Middle frontal gyrus (tissue), 1 donor: ENCODE data around the gene ATG10.
"Not testable (repeated sequence)": the region's sequence is repeated elsewhere in the genome, so short reads cannot be mapped to it uniquely, and the experiment has no call there.

ENCODE experiments used
- DNase-seq: peaks from one replicate; pipeline ENCODE4 v3.0.0-alpha.2; 2015; ENCODE audit warnings: low spot score; ENCODE audit errors: extremely low spot score

Gene ATG10

GRCh38 chr5:81982172-81982685, 10.4 kb downstream of the ATG10 start:
- not testable (repeated sequence) for DNase-seq

DNA sequence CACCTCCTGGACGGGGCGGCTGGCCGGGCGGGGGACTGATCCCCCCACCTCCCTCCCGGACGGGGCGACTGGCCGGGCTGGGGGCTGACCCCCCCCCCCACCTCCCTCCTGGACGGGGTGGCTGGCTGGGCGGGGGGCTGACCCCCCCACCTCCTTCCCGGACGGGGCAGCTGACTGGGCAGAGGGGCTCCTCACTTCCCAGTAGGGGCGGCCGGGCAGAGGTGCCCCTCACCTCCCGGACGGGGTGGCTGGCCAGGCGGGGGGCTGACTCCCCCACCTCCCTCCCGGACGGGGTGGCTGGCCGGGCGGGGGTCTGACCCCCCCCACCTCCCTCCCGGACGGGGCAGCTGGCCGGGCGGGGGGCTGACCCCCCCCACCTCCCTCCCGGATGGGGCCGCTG, 11.3 kb downstream of the ATG10 start:
- DNase-seq: not testable (repeated sequence)

- not testable (repeated sequence) for DNase-seq
Observed at GRCh38 chr5:81983563-81983962, 11.7 kb downstream of the ATG10 start.

DNA sequence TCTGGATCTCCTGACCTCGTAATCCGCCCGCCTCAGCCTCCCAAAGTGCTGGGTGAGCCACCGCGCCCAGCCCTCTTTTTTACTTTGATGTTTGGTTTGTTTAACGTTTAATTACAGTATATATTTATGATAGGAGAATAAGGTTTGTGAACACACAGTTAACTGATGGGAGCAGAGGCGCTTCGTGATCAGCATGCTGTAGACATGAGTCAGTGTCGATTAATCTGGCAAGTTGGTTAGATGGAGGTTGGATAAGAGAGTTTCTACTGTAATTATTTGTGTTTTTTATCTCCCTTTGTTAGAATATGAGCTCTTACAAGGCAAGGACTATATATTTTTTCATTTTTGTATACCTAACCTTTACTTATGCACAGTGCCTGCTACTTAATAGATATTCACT, 14.3 kb downstream of the ATG10 start:
- no peak for DNase-seq

- no peak for DNase-seq
Observed at GRCh38 chr5:81989204-81989603, 17.4 kb downstream of the ATG10 start.

GRCh38 chr5:81994679-81995078, 22.9 kb downstream of the ATG10 start:
- no peak for DNase-seq

GRCh38 chr5:81995407-81995806, 23.6 kb downstream of the ATG10 start:
- DNase-seq: no peak

DNA sequence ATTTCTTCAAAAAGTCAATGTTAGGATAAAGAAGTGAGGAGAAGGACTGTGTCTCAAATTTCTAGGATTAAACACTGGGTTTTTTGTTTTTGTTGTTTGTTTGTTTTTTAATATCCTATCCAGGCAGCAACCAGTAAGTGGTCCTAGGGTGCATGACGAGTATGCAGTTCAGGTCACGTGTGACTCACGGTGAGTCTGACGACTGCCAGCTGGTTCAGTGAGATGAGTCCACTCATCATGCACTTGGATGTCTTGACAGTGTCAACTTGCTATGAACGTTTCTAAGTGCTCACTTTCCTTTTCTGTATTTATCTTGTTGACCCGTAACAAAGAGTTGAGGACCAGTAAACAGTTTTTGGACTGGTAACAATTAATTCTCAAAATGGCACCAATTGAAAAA, 32.7 kb downstream of the ATG10 start:
- no peak for DNase-seq

- not testable (repeated sequence) for DNase-seq
Observed at GRCh38 chr5:82009869-82010268, 38.0 kb downstream of the ATG10 start.

DNA sequence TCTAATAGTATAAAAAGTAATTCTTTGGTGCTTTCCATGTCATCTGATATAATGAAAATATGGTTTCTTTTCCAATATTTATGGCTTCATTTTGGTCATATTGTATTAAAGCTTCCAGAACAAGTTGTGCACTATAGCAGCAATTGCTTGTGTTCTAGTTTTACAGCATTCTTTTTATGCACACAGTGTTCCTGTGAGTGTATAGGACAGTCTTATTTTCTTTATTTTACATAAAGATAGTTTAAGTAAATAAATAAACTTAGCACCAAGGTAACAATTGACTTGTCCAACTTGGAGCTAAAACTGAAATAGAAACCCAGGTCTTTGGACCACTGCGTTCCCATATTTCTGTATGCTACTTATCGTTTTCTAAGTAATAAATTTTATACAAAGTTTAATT, 38.9 kb downstream of the ATG10 start:
- DNase-seq: no peak

GRCh38 chr5:82011761-82012160, 39.9 kb downstream of the ATG10 start:
- no peak for DNase-seq

- not testable (repeated sequence) for DNase-seq
Observed at GRCh38 chr5:82014644-82015043, 42.8 kb downstream of the ATG10 start.

DNA sequence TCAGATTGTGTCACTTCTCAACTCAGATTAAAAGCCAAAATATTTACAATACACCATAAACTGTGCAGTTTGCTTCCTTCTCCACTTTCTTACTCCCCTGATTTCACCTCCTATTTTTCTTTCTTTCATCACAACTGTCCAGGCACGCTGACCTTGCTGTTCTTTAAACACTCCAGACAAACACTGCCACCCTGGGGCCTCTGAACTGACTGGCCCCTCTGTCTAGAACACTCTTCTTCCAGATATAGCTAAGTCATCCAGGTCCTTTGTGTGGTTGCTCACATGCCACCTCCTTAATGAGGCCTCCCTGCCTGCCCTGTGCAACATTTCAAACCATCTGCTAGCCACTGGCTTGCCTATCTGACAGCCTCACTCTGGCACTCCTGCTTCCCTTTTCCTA, 46.6 kb downstream of the ATG10 start:
- no peak for DNase-seq

- no peak for DNase-seq
Observed at GRCh38 chr5:82019342-82020138, 47.7 kb downstream of the ATG10 start.

DNA sequence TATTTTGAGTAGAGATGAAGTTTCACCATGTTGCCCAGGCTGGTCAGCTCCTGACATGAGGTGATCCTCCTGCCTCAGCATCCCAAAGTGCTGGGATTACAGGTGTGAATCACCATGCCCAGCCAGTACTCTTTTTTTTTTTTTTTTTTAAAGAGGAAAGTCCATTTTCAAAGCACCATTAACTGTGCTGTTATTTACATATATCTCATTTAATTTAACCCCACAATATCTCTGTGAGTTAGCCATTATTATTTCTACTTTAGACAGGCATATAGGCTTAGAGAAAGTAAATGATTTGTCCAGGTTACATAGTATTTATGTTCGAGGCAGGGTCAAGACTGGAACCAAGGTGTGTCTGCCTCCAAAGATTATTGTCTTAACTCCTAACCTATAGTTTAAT, 50.7 kb downstream of the ATG10 start:
- no peak for DNase-seq

- DNase-seq: no peak
Observed at GRCh38 chr5:82023644-82024043, 51.8 kb downstream of the ATG10 start.

DNA sequence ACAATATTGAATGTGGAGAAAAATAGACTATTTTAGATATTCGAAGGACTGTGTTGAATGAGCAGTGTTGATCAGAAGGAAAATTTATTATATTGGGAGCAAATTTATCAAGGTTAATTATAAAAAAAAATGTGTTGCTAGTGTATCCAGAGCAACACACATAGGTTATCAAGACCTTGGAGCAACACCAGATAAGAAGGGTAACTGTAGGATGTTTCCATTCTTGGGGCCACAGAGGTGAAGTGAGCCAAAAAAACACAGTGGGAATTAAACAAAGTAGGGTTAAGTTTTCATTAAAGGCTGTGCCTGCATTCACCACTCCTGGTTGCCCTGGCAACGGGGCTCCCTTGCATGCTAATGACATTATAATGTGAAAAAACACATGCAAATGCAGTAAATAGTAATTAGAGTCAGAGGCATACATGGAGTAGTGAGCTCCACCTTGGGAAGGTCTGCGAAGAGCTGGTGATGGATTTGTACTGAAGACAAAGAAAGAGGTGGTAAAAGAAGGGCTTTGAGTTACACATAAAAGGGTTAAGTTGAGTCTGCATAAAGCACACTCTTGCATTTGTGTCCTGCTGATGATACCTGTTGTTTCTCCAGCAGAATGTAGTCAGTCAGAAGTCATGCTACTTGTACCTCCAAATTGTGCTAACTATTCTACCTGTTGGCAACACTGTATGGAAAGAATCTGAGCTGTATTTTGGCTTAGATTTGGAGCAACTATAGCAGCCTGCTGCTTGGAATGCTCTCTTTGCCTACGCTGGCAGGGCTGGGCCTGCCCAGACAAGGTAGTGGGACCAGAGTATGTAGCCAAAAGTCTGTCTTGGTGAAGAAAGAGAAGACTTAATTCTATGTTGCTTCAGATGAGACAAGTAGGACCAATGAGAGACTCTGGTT, 59.6 kb downstream of the ATG10 start:
- DNase-seq: no peak

GRCh38 chr5:82042894-82043293, 71.1 kb downstream of the ATG10 start:
- DNase-seq: not testable (repeated sequence)

DNA sequence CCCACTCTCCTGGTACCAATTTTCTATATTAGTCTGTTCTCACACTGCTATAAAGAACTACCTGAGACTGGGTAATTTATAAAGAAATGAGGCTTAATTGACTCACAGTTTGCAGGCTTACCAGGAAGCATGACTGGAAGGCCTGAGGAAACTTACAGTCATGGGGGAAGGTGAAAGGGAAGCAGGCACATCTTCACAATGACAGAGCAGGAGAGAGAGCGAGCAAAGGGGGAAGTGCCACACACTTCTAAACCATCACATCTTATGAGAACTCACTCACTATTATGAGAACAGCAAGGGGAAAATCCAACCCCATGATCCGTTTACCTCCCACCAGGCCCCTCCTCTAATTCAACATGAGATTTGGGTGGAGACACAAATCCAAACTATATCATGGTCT, 72.2 kb downstream of the ATG10 start:
- no peak for DNase-seq

GRCh38 chr5:82045554-82046275, 73.9 kb downstream of the ATG10 start:
- no peak for DNase-seq

GRCh38 chr5:82046276-82046647, 74.4 kb downstream of the ATG10 start:
- DNase-seq: no peak

- DNase-seq: no peak
Observed at GRCh38 chr5:82050955-82051354, 79.1 kb downstream of the ATG10 start.
